ENCODE results near the gene DNAJB12.
"Not testable (repeated sequence)": the region's sequence is repeated elsewhere in the genome, so short reads cannot be mapped to it uniquely, and the experiment has no call there.

Gene DNAJB12

GRCh38 chr10:72331575-72332422 is 22.9 kb downstream of the DNAJB12 start:
- DNase-seq (ENCODE audit: low spot score) = peak; percentile 82

- DNase-seq (ENCODE audit: low spot score) = no peak
These were observed 24.7 kb downstream of the DNAJB12 start for GRCh38 chr10:72330069-72330426.

- no peak for DNase-seq (ENCODE audit: low spot score)
These were observed 25.2 kb downstream of the DNAJB12 start for GRCh38 chr10:72329290-72330068.

GRCh38 chr10:72328829-72329204 is 25.9 kb downstream of the DNAJB12 start:
- no peak for DNase-seq (ENCODE audit: low spot score)

GRCh38 chr10:72328045-72328828 is 26.5 kb downstream of the DNAJB12 start:
- no peak for DNase-seq (ENCODE audit: low spot score)

GRCh38 chr10:72326665-72327603 is 27.8 kb downstream of the DNAJB12 start:
- DNase-seq (ENCODE audit: low spot score) = peak; percentile 71

GRCh38 chr10:72325243-72326175 is 29.2 kb downstream of the DNAJB12 start:
- not testable (repeated sequence) for DNase-seq (ENCODE audit: low spot score)

GRCh38 chr10:72323771-72324191 is 30.9 kb downstream of the DNAJB12 start:
- DNase-seq (ENCODE audit: low spot score) = no peak

- no peak for DNase-seq (ENCODE audit: low spot score)
These were observed 31.5 kb downstream of the DNAJB12 start for GRCh38 chr10:72323108-72323749.

- DNase-seq (ENCODE audit: low spot score) = peak; percentile 71
These were observed 32.2 kb downstream of the DNAJB12 start for GRCh38 chr10:72322280-72323058.

- DNase-seq (ENCODE audit: low spot score) = no peak
These were observed 32.8 kb downstream of the DNAJB12 start for GRCh38 chr10:72322030-72322279.

- DNase-seq (ENCODE audit: low spot score) = no peak
These were observed 33.3 kb downstream of the DNAJB12 start for GRCh38 chr10:72321248-72322029.

GRCh38 chr10:72320676-72321247 is 34.0 kb downstream of the DNAJB12 start:
- peak; percentile 76 for DNase-seq (ENCODE audit: low spot score)

- peak; percentile 82 for DNase-seq (ENCODE audit: low spot score)
These were observed 35.1 kb downstream of the DNAJB12 start for GRCh38 chr10:72319416-72320254.

GRCh38 chr10:72318418-72319262 is 36.1 kb downstream of the DNAJB12 start:
- no peak for DNase-seq (ENCODE audit: low spot score)

Measured in CD4-positive, alpha-beta T cell treated with Interleukin-2 at 100 ng/mL for 4 hours (primary cell).